Astrocyte of the spinal cord (primary cell): ENCODE measurements around the gene MACF1.
A peak's percentile ranks its signal among the peaks of the same experiment; 100 is the strongest.
"Not testable (repeated sequence)": the region's sequence is repeated elsewhere in the genome, so short reads cannot be mapped to it uniquely, and the experiment has no call there.

Experiments used
- DNase-seq: peaks from one replicate; pipeline ENCODE4 v3.0.0; 2011; ENCODE audit warnings: low read depth, low spot score
- H3K4me3 ChIP-seq: 2 replicates; pipeline ENCODE4 v1.5.1; 2011; ENCODE audit warnings: low read depth, mild to moderate bottlenecking, low read length, moderate library complexity
- in situ Hi-C: cut with HindIII; loops from 2 replicates; pipeline ENCODE4 v1.10.0; 2017; ENCODE audit warnings: low sequenced_read_pairs
- TF ChIP-seq, protein P1 (sequence below): IDR thresholded peaks from 2 replicates; pipeline ENCODE4 v1.5.1; 2012; ENCODE audit warnings: low read depth, mild to moderate bottlenecking, low read length, inconsistent platforms

The MACF1 gene

DNA sequence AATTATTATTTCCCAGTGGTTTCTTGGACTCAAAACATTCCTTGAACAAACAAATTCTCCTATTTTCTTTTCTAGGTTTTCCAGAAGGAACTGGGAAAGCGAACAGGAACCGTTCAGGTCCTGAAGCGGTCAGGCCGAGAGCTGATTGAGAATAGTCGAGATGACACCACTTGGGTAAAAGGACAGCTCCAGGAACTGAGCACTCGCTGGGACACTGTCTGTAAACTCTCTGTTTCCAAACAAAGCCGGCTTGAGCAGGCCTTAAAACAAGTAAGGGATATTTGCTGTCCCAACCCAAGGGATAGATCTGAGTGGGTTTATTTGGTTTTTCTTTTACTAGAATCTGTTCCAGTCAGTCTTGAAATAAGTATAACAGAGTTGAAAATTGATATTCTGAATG lies 247.6 kb downstream of the MACF1 start:
- no peak for DNase-seq
- TF ChIP-seq, protein P1, sequence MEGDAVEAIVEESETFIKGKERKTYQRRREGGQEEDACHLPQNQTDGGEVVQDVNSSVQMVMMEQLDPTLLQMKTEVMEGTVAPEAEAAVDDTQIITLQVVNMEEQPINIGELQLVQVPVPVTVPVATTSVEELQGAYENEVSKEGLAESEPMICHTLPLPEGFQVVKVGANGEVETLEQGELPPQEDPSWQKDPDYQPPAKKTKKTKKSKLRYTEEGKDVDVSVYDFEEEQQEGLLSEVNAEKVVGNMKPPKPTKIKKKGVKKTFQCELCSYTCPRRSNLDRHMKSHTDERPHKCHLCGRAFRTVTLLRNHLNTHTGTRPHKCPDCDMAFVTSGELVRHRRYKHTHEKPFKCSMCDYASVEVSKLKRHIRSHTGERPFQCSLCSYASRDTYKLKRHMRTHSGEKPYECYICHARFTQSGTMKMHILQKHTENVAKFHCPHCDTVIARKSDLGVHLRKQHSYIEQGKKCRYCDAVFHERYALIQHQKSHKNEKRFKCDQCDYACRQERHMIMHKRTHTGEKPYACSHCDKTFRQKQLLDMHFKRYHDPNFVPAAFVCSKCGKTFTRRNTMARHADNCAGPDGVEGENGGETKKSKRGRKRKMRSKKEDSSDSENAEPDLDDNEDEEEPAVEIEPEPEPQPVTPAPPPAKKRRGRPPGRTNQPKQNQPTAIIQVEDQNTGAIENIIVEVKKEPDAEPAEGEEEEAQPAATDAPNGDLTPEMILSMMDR, result no peak
- in situ Hi-C loops, result no loop called here
- no peak overlapping the region for H3K4me3 ChIP-seq

GRCh38 chr1:39452540-39452939 lies 248.0 kb downstream of the MACF1 start:
- in situ Hi-C loops, result no loop called here
- DNase-seq, result no peak
- TF ChIP-seq, protein P1, result no peak
- no peak overlapping the region for H3K4me3 ChIP-seq

DNA sequence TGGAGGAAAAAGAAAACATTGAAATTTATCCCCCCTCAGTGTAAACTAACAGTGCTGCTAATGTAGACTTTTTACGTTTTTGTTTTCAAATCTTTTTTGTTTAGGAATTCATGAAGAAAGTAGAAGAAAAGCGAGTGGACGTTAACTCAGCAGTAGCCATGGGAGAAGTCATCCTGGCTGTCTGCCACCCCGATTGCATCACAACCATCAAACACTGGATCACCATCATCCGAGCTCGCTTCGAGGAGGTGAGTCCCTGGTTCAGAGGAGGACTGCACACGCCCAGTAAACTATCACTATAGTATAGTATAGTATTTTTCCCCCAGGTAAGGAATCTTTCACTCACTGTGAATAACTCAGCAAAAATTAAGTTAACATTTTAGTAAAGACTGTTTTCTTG lies 249.1 kb downstream of the MACF1 start:
- in situ Hi-C loops, result no loop called here
- TF ChIP-seq, protein P1, result no peak
- peak; percentile 77 for DNase-seq
- H3K4me3 ChIP-seq, result no peak overlapping the region

DNA sequence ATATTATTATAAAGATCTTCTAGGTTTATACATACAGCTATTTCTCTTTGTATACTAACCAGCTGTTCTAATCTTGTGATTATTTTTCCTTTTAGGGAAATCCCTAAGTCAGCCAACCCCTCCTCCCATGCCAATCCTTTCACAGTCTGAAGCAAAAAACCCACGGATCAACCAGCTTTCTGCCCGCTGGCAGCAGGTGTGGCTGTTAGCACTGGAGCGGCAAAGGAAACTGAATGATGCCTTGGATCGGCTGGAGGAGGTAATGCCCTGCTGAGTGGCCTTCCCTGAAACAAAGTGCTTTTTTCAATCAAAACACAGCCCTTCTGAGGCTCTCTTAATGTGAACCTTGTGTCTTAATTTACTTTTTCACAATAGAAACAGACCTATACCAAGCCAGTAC lies 254.5 kb downstream of the MACF1 start:
- no peak for DNase-seq
- TF ChIP-seq, protein P1, result no peak
- H3K4me3 ChIP-seq, result no peak overlapping the region
- in situ Hi-C loops, result no loop called here

- no peak for DNase-seq
- TF ChIP-seq, protein P1, result no peak
- no peak overlapping the region for H3K4me3 ChIP-seq
- in situ Hi-C loops, result no loop called here
Measured at GRCh38 chr1:39462074-39462473, 257.6 kb downstream of the MACF1 start.

DNA sequence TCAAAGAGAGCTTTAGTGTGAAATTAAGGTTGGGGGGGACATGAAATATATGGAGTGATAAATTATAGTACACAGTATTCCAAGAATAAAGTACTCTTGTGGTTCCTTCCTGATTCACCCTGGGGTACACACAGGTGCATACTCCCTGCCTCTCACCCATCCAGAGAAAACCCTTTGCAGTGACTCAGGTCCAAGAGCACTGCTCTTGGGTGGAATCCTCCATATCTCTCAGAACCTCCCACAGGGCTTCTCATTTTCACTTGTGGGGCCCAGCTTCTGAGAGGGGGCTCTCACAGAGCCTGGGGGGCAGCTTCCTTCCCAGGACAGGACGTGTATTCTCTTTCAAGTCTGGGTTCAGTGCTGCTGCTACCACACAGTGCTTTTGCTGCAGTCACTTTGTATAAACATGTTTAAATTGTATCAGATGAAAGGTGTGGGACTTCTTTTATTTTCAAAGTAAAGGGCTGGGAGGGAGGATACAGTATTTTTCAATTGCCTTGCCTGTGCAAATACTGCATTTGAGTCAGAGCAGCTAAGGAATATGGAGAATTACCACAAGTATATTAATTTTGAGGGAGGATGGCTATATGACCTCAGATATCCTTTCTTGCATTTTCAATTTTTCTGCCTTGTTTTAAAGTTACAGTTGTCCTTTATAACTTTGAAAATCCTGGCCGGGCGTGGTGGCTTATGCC lies 262.1 kb downstream of the MACF1 start:
- in situ Hi-C loops, result no loop called here
- no peak overlapping the region for H3K4me3 ChIP-seq
- TF ChIP-seq, protein P1, result no peak
- DNase-seq, result no peak

GRCh38 chr1:39467108-39467720 lies 262.7 kb downstream of the MACF1 start:
- in situ Hi-C loops, DNase-seq: not testable (repeated sequence)

More at GRCh38 chr1:39467108-39467720, 262.7 kb downstream of the MACF1 start:
- not testable (repeated sequence) for H3K4me3 ChIP-seq
